WTC11 (cell line): ENCODE results near the gene CBX2. TPM values are rescaled to one million over a fixed set of nuclear protein-coding genes. Genes with fewer than 3 reads are reported as not detected.
"Not testable (repeated sequence)": the region's sequence is repeated elsewhere in the genome, so short reads cannot be mapped to it uniquely, and the experiment has no call there.

Source experiments
- ATAC-seq: fragments of 200-7000 bp; cut with Tn5 transposase; 2 replicates; pipeline ENCODE4 v1.10.0; 2021; ENCODE audit warnings: mild to moderate bottlenecking, moderate library complexity
- CTCF ChIA-PET: fragments of 300-600 bp; sonication (Branson Sonifier 250); formaldehyde crosslinking; loops from one replicate; lab custom pipeline; 2021; ENCODE audit warnings: antibody characterized with exemption; lab: Charles Lee
- POLR2A ChIA-PET: fragments of 350-600 bp; sonication (Branson Sonifier 250); formaldehyde crosslinking; loops from one replicate; lab custom pipeline; 2021; ENCODE audit warnings: antibody characterized with exemption; lab: Charles Lee
- DNase-seq: peaks from one replicate; pipeline ENCODE4 v3.0.0; 2021; ENCODE audit warnings: low spot score
- H3K27ac Mint-ChIP-seq: 2 replicates; pipeline ENCODE4 v1.8.0; 2021; ENCODE audit warnings: mixed read lengths
- H3K27me3 Mint-ChIP-seq: 2 replicates; pipeline ENCODE4 v1.8.0; 2021; ENCODE audit warnings: low read depth, mild to moderate bottlenecking, moderate library complexity, mixed read lengths
- H3K36me3 Mint-ChIP-seq: 2 replicates; pipeline ENCODE4 v1.8.0; 2021; ENCODE audit warnings: mixed read lengths
- H3K4me1 Mint-ChIP-seq: 2 replicates; pipeline ENCODE4 v1.8.0; 2022; ENCODE audit warnings: mixed read lengths
- H3K4me3 Mint-ChIP-seq: 2 replicates; pipeline ENCODE4 v1.8.0; 2021; ENCODE audit warnings: mild to moderate bottlenecking, moderate library complexity, mixed read lengths
- H3K9me3 Mint-ChIP-seq: 2 replicates; pipeline ENCODE4 v1.8.0; 2021; ENCODE audit warnings: mixed read lengths
- ATF2 ChIP-seq: sonication (generic); formaldehyde crosslinking; IDR thresholded peaks from 2 replicates; pipeline ENCODE4 v1.8.1; 2022; ENCODE audit warnings: low read depth, missing genetic modification reagents, borderline replicate concordance
- CBFB ChIP-seq: sonication (generic); formaldehyde crosslinking; IDR thresholded peaks from 2 replicates; pipeline ENCODE4 v1.8.1; 2022; ENCODE audit warnings: mild to moderate bottlenecking, low read depth, missing genetic modification reagents
- HMGXB4 ChIP-seq: sonication (generic); formaldehyde crosslinking; IDR thresholded peaks from 2 replicates; pipeline ENCODE4 v1.8.1; 2023; ENCODE audit warnings: mild to moderate bottlenecking, moderate library complexity, missing genetic modification reagents
- JAZF1 ChIP-seq: fragments of 250-450 bp; sonication (Bioruptor Pico); IDR thresholded peaks from 2 replicates; pipeline ENCODE4 v1.9.0; 2021; ENCODE audit warnings: moderate library complexity, mild to moderate bottlenecking, inconsistent platforms
- MXD4 ChIP-seq: fragments of 250-450 bp; sonication (Bioruptor Pico); IDR thresholded peaks from 2 replicates; pipeline ENCODE4 v1.8.0; 2021; ENCODE audit warnings: mild to moderate bottlenecking, moderate library complexity, borderline replicate concordance
- MYBL2 ChIP-seq: sonication (generic); formaldehyde crosslinking; IDR thresholded peaks from 2 replicates; pipeline ENCODE4 v1.8.1; 2023; ENCODE audit warnings: mild to moderate bottlenecking, moderate library complexity, missing genetic modification reagents
- ZMAT4 ChIP-seq: fragments of 250-450 bp; sonication (Bioruptor Pico); IDR thresholded peaks from 2 replicates; pipeline ENCODE4 v1.9.0; 2021; ENCODE audit warnings: mild to moderate bottlenecking
- ZNF219 ChIP-seq: sonication (generic); formaldehyde crosslinking; IDR thresholded peaks from 2 replicates; pipeline ENCODE4 v1.8.0; 2023; ENCODE audit warnings: missing genetic modification reagents, mild to moderate bottlenecking, borderline replicate concordance
- ZNF263 ChIP-seq: sonication (generic); formaldehyde crosslinking; IDR thresholded peaks from 2 replicates; pipeline ENCODE4 v1.8.1; 2022; ENCODE audit warnings: low read depth, mild to moderate bottlenecking, moderate library complexity, missing genetic modification reagents
- ZNF396 ChIP-seq: fragments of 250-450 bp; sonication (Bioruptor Pico); IDR thresholded peaks from 2 replicates; pipeline ENCODE4 v1.8.0; 2021; ENCODE audit warnings: mild to moderate bottlenecking, moderate library complexity, borderline replicate concordance
- ZNF423 ChIP-seq: fragments of 250-450 bp; sonication (Bioruptor Pico); IDR thresholded peaks from 2 replicates; pipeline ENCODE4 v2.1.2; 2022; ENCODE audit warnings: mild to moderate bottlenecking, moderate library complexity
- ZNF532 ChIP-seq: fragments of 250-450 bp; sonication (Bioruptor Pico); IDR thresholded peaks from 2 replicates; pipeline ENCODE4 v1.9.0; 2021; ENCODE audit warnings: mild to moderate bottlenecking, borderline replicate concordance
- ZSCAN18 ChIP-seq: fragments of 250-450 bp; sonication (Bioruptor Pico); IDR thresholded peaks from 2 replicates; pipeline ENCODE4 v2.1.2; 2022; ENCODE audit warnings: mild to moderate bottlenecking, moderate library complexity
- total RNA-seq: library from RNA; stranded (reverse); gene quantifications from 3 replicates; pipeline ENCODE4 v1.2.3, GENCODE V29; 2021
- TF ChIP-seq, protein P1 (sequence below): sonication (generic); formaldehyde crosslinking; IDR thresholded peaks from 2 replicates; pipeline ENCODE4 v1.8.1; 2023; ENCODE audit warnings: mild to moderate bottlenecking, missing genetic modification reagents, moderate library complexity
- TF ChIP-seq, protein P2 (sequence below): fragments of 250-450 bp; sonication (Bioruptor Pico); IDR thresholded peaks from 2 replicates; pipeline ENCODE4 v1.8.0; 2021; ENCODE audit warnings: mild to moderate bottlenecking
- TF ChIP-seq, protein P3 (sequence below): sonication (generic); formaldehyde crosslinking; IDR thresholded peaks from 2 replicates; pipeline ENCODE4 v1.8.0; 2022; ENCODE audit warnings: mild to moderate bottlenecking, missing genetic modification reagents
- TF ChIP-seq, protein P4 (sequence below): sonication (generic); formaldehyde crosslinking; IDR thresholded peaks from 2 replicates; pipeline ENCODE4 v1.8.0; 2022; ENCODE audit warnings: mild to moderate bottlenecking, missing genetic modification reagents

Gene CBX2
- total RNA-seq, 1 experiment from 2014 or later: 85.5 TPM

DNA sequence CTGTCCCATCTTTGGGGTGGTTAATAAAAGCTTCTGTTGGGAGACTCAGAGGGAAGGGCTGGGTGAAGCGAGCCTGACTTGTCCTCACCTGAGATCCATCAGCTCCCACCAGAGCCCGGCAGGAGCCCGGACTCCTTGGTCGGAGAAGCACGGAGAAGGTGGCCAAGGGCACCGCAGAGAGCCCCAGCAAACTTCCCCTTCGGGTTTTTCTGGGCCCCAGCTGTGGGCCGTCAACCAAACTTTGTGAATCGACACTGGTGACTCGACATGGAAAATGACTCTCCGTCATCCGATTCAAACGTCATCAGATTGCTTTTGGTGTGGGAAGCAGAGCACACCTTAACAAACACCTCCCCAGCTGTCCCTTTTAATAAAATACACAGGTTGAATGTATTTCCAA, 25.8 kb upstream of the CBX2 start (continued):
- TF ChIP-seq MYBL2 (CRISPR knock-in tag): no peak
- TF ChIP-seq MXD4 (CRISPR knock-in tag): no peak
- TF ChIP-seq HMGXB4 (CRISPR knock-in tag): no peak
- TF ChIP-seq CBFB (CRISPR knock-in tag): no peak
- TF ChIP-seq ZNF396: no peak
- TF ChIP-seq, protein P1, sequence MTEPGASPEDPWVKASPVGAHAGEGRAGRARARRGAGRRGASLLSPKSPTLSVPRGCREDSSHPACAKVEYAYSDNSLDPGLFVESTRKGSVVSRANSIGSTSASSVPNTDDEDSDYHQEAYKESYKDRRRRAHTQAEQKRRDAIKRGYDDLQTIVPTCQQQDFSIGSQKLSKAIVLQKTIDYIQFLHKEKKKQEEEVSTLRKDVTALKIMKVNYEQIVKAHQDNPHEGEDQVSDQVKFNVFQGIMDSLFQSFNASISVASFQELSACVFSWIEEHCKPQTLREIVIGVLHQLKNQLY (CRISPR knock-in tag): no peak
- TF ChIP-seq, protein P2, sequence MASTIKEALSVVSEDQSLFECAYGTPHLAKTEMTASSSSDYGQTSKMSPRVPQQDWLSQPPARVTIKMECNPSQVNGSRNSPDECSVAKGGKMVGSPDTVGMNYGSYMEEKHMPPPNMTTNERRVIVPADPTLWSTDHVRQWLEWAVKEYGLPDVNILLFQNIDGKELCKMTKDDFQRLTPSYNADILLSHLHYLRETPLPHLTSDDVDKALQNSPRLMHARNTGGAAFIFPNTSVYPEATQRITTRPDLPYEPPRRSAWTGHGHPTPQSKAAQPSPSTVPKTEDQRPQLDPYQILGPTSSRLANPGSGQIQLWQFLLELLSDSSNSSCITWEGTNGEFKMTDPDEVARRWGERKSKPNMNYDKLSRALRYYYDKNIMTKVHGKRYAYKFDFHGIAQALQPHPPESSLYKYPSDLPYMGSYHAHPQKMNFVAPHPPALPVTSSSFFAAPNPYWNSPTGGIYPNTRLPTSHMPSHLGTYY (CRISPR knock-in tag): no peak

DNA sequence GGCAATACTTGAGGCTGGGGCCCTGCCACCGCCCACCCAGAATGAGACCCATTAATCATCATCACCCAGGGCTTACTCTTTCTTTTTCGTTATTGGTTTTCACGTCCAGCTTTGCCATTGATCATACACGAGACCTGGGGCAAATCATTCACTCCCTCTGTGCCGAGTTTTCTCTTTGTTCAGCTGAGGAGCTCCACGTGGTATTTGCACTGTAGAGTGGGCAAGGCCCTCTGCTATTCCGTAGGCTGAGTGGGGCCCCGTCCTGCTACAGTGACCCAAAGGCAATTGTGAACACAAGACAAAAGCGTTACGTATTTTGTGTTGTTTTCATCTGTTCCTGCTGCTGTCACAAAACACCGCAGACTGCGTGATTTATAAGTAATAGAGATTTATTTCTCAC, 23.6 kb upstream of the CBX2 start:
- ChIA-PET CTCF (interaction anchor here (1.1 kb wide), 1 partner anchor 8 kb away, joined by 8 read pairs; no protein-coding TSS in a partner anchor), POLR2A (interaction anchor here (0.8 kb wide), 1 partner anchor 88 kb away, joined by 3 read pairs; no protein-coding TSS in a partner anchor)
- H3K4me3 Mint-ChIP-seq: no peak overlapping the region
- no peak overlapping the region for H3K27ac Mint-ChIP-seq
- H3K36me3 Mint-ChIP-seq: no peaks in the 10 kb centered on the region
- ATAC-seq: no peak
- H3K9me3 Mint-ChIP-seq: no peaks in the 10 kb centered on the region
- TF ChIP-seq ZMAT4 (CRISPR knock-in tag): no peak
- TF ChIP-seq ZNF219: no peak
- TF ChIP-seq ATF2 (CRISPR knock-in tag): no peak
- TF ChIP-seq ZSCAN18 (CRISPR knock-in tag): no peak
- TF ChIP-seq, protein P1 (CRISPR knock-in tag): no peak
- TF ChIP-seq, protein P3, sequence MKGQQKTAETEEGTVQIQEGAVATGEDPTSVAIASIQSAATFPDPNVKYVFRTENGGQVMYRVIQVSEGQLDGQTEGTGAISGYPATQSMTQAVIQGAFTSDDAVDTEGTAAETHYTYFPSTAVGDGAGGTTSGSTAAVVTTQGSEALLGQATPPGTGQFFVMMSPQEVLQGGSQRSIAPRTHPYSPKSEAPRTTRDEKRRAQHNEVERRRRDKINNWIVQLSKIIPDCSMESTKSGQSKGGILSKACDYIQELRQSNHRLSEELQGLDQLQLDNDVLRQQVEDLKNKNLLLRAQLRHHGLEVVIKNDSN: no peak
- no peak for TF ChIP-seq ZNF263 (CRISPR knock-in tag)
- TF ChIP-seq, protein P4, sequence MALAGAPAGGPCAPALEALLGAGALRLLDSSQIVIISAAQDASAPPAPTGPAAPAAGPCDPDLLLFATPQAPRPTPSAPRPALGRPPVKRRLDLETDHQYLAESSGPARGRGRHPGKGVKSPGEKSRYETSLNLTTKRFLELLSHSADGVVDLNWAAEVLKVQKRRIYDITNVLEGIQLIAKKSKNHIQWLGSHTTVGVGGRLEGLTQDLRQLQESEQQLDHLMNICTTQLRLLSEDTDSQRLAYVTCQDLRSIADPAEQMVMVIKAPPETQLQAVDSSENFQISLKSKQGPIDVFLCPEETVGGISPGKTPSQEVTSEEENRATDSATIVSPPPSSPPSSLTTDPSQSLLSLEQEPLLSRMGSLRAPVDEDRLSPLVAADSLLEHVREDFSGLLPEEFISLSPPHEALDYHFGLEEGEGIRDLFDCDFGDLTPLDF (CRISPR knock-in tag): no peak
- no peak for TF ChIP-seq CBFB (CRISPR knock-in tag)
- TF ChIP-seq ZNF423 (CRISPR knock-in tag): no peak
- no peak for TF ChIP-seq JAZF1 (CRISPR knock-in tag)
- no peak for TF ChIP-seq ZNF532
- TF ChIP-seq, all 79 proteins: peak for 0
- H3K27me3 Mint-ChIP-seq: peaks cover 31% of the 10 kb centered on the region
- H3K4me1 Mint-ChIP-seq: no peaks in the 10 kb centered on the region
- no peak for DNase-seq

- not testable (repeated sequence) for H3K4me3 Mint-ChIP-seq
Measured at GRCh38 chr17:79754903-79755302, 23.0 kb upstream of the CBX2 start.

More at GRCh38 chr17:79754903-79755302, 23.0 kb upstream of the CBX2 start:
- H3K9me3 Mint-ChIP-seq, DNase-seq, H3K36me3 Mint-ChIP-seq, POLR2A ChIA-PET, ATAC-seq, H3K27ac Mint-ChIP-seq, H3K4me1 Mint-ChIP-seq: not testable (repeated sequence)
- CTCF ChIA-PET: interaction anchor here (1.1 kb wide), 1 partner anchor 9 kb away, joined by 8 read pairs; no protein-coding TSS in a partner anchor
- H3K27me3 Mint-ChIP-seq: peaks cover 25% of the 10 kb centered on the region
